Stimulated activated effector memory CD8-positive, alpha-beta T cell treated with anti-CD3 and anti-CD28 coated beads, Interleukin-12 subunit alpha, Interleukin-12 subunit beta, amount 100 ng/mL, for 72 hours (primary cell): ENCODE data around the gene EDA2R.

Experiments
- ATAC-seq: fragments of 150-1000 bp; cut with Tn5 transposase; 2 replicates; pipeline ENCODE4 v1.10.0; 2021
- DNase-seq, 2 donors: peaks; one replicate each; pipeline ENCODE4 v3.0.0; 2021 to 2022; ENCODE audit warnings: low spot score in 2 of 2
- H3K27ac Mint-ChIP-seq: one replicate; pipeline ENCODE4 v1.8.0; 2022; ENCODE audit warnings: mild to moderate bottlenecking, mixed read lengths
- H3K36me3 Mint-ChIP-seq: one replicate; pipeline ENCODE4 v1.8.0; 2022; ENCODE audit warnings: mild to moderate bottlenecking, mixed read lengths
- H3K4me1 Mint-ChIP-seq: one replicate; pipeline ENCODE4 v1.8.0; 2022; ENCODE audit warnings: mixed read lengths
- H3K4me3 Mint-ChIP-seq: one replicate; pipeline ENCODE4 v1.8.0; 2022; ENCODE audit warnings: mild to moderate bottlenecking, mixed read lengths
- H3K9me3 Mint-ChIP-seq: one replicate; pipeline ENCODE4 v1.8.0; 2022; ENCODE audit warnings: mixed read lengths

EDA2R gene, protein sequence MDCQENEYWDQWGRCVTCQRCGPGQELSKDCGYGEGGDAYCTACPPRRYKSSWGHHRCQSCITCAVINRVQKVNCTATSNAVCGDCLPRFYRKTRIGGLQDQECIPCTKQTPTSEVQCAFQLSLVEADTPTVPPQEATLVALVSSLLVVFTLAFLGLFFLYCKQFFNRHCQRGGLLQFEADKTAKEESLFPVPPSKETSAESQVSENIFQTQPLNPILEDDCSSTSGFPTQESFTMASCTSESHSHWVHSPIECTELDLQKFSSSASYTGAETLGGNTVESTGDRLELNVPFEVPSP

GRCh38 chrX:66638591-66639500 is at the start of gene EDA2R:
Gene EDA2R, minus strand, starts transcription at chrX:66639078. Its CDS starts 23,058 bp downstream, at chrX:66616020.
- DNase-seq (no peak), ATAC-seq (peak; percentile 64)
- peak within 1 kb of the TSS; percentile 43 for H3K4me3 Mint-ChIP-seq
- no peaks in the 10 kb centered on the region for H3K36me3 Mint-ChIP-seq
- H3K27ac Mint-ChIP-seq: peak within 1 kb of the TSS; percentile 51
- H3K9me3 Mint-ChIP-seq: no peaks in the 10 kb centered on the region
- peaks cover 6% of the 10 kb centered on the region for H3K4me1 Mint-ChIP-seq

DNA sequence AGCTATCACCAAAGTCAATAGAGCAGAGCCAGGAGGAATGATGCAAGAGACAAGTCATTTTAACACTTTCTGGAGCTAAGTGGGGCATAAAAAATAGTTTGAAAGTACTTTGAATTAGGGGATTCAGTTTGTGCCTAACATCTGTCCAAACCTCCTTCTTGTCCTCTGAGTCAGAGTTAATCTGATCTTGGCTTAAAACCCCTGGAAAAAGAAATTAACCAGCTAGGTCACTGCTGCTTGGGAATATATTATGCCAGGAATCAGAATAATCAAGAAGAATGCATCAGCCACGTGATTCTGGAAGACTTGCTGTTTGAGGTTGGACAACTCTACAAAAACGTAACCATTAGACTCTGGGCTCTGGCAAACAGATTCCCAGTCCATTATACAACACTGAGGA is 45.3 kb upstream of the EDA2R start:
- no peak for ATAC-seq
- H3K9me3 Mint-ChIP-seq: no peaks in the 10 kb centered on the region

DNA sequence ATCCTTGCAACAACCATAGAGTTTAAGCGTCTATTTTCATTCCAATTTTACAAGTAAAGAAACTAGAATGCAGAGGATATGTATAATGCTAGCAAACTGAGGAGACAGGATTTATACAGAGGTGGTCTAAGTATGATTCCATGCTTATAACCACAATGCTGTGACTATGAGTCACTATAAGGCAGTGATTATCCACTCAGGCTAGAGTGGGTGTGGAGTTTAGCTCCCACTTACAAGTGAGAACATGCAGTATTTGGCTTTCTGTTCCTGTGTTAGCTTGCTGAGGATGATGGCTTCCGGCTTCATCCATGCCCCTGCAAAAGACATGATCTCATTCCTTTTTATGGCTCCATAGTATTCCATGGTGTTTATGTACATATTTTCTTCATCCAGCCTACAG is 41.6 kb upstream of the EDA2R start:
- no peaks in the 10 kb centered on the region for H3K9me3 Mint-ChIP-seq
- no peak overlapping the region for H3K4me3 Mint-ChIP-seq
- DNase-seq: no peak
- no peak for ATAC-seq
- H3K27ac Mint-ChIP-seq: no peak overlapping the region
- H3K36me3 Mint-ChIP-seq: no peaks in the 10 kb centered on the region
- H3K4me1 Mint-ChIP-seq: no peaks in the 10 kb centered on the region

More for the DNA sequence above, 45.3 kb upstream of the EDA2R start:
- no peak for DNase-seq
- Mint-ChIP-seq H3K27ac (no peak overlapping the region), H3K4me3 (no peak overlapping the region), H3K36me3 (no peaks in the 10 kb centered on the region), H3K4me1 (no peaks in the 10 kb centered on the region)

- DNase-seq: no peak
- Mint-ChIP-seq H3K4me1 (no peaks in the 10 kb centered on the region), H3K4me3 (no peak overlapping the region), H3K36me3 (no peaks in the 10 kb centered on the region), H3K9me3 (no peaks in the 10 kb centered on the region), H3K27ac (no peak overlapping the region)
- ATAC-seq: no peak
Observed at GRCh38 chrX:66677430-66677829, 38.6 kb upstream of the EDA2R start.

DNA sequence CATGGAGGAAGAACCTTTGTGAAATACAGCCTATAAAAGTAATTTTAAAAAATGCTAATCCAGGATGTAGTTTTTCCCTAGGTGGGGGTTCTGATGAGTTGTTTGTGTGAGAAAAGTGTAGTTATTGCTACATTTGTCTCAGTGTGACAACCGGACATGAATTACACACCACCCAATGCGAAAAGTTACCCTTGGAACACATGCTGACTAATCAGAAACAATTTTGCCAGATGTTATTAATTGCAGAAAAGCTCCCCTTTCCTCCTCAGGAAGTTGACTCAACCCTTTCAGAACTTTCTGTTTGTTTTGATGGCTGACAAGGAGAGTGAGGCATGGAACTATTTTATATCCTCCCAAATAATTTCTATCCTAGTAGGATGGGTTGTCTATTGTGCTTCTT is 38.1 kb upstream of the EDA2R start:
- Mint-ChIP-seq H3K9me3 (no peaks in the 10 kb centered on the region), H3K4me3 (no peak overlapping the region), H3K36me3 (no peaks in the 10 kb centered on the region), H3K27ac (no peak overlapping the region), H3K4me1 (no peaks in the 10 kb centered on the region)
- ATAC-seq (no peak), DNase-seq (no peak)

- Mint-ChIP-seq H3K27ac (no peak overlapping the region), H3K9me3 (no peaks in the 10 kb centered on the region), H3K4me1 (no peaks in the 10 kb centered on the region), H3K36me3 (no peaks in the 10 kb centered on the region), H3K4me3 (no peak overlapping the region)
- DNase-seq: no peak
- no peak for ATAC-seq
Observed at GRCh38 chrX:66676413-66676812, 37.5 kb upstream of the EDA2R start.

GRCh38 chrX:66675541-66675940 is 36.7 kb upstream of the EDA2R start:
- DNase-seq: no peak
- Mint-ChIP-seq H3K4me1 (no peaks in the 10 kb centered on the region), H3K27ac (no peak overlapping the region)

GRCh38 chrX:66674506-66674905 is 35.6 kb upstream of the EDA2R start:
- no peak overlapping the region for H3K27ac Mint-ChIP-seq
- H3K36me3 Mint-ChIP-seq: no peaks in the 10 kb centered on the region
- no peaks in the 10 kb centered on the region for H3K9me3 Mint-ChIP-seq
- H3K4me3 Mint-ChIP-seq: no peak overlapping the region
- H3K4me1 Mint-ChIP-seq: no peaks in the 10 kb centered on the region
- ATAC-seq (no peak), DNase-seq (no peak)

More at GRCh38 chrX:66675541-66675940, 36.7 kb upstream of the EDA2R start:
- H3K9me3 Mint-ChIP-seq: no peaks in the 10 kb centered on the region
- H3K36me3 Mint-ChIP-seq: no peaks in the 10 kb centered on the region
- no peak overlapping the region for H3K4me3 Mint-ChIP-seq
- no peak for ATAC-seq

DNA sequence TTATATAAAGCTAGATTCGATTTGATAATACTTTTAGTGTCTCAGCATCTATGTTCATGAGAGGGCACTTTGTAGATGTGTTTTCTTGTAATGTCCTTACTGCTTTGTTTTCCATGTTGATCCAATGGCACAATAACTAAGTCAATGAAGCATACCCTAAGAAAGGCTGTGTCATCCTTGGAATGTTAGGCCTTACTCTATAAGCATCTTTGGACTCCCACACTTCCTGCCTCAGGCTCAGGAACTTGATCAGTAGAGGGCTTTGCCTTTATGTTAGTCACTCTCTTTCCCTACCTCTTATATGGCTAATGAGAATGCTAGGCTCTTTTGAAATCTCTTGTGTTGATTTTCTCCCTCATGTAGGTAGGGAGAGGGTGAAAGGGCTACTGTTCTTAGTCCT is 33.2 kb upstream of the EDA2R start:
- Mint-ChIP-seq H3K9me3 (no peaks in the 10 kb centered on the region), H3K4me3 (no peak overlapping the region), H3K36me3 (no peaks in the 10 kb centered on the region), H3K4me1 (no peaks in the 10 kb centered on the region), H3K27ac (no peak overlapping the region)
- no peak for DNase-seq
- no peak for ATAC-seq

GRCh38 chrX:66654411-66654810 is 15.5 kb upstream of the EDA2R start:
- ATAC-seq (no peak), DNase-seq (no peak)
- Mint-ChIP-seq H3K9me3 (peaks cover 6% of the 10 kb centered on the region), H3K4me1 (no peaks in the 10 kb centered on the region), H3K36me3 (no peaks in the 10 kb centered on the region), H3K4me3 (no peak overlapping the region), H3K27ac (no peak overlapping the region)

- Mint-ChIP-seq H3K27ac (no peak overlapping the region), H3K9me3 (no peaks in the 10 kb centered on the region), H3K4me1 (peaks cover 6% of the 10 kb centered on the region), H3K4me3 (no peak overlapping the region), H3K36me3 (no peaks in the 10 kb centered on the region)
- no peak for DNase-seq
- ATAC-seq: no peak
Observed at GRCh38 chrX:66635360-66635759, 3.5 kb downstream of the EDA2R start.

DNA sequence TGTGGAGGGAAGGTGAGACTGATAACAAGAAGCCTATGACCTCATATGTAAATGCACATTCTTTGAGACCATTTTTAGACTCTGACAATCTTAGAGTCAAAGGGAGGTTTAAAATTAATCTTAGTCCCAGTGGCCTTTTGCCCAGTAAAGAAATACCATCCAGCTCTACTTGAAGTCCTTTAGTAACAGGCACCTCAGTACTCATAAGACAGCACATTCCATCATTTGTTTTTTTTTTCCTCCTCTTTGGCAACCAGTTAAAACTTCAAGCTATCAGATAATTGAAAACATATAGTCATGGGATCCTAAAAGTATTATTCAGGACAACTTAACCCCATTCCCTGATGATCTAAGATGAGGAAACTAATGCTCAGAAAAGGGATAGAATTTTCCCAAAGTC is 4.6 kb downstream of the EDA2R start:
- Mint-ChIP-seq H3K36me3 (no peaks in the 10 kb centered on the region), H3K4me3 (no peak overlapping the region), H3K4me1 (peaks cover 4% of the 10 kb centered on the region), H3K27ac (no peak overlapping the region), H3K9me3 (no peaks in the 10 kb centered on the region)
- ATAC-seq: no peak
- DNase-seq: no peak

- no peak overlapping the region for H3K4me3 Mint-ChIP-seq
- no peaks in the 10 kb centered on the region for H3K36me3 Mint-ChIP-seq
- ATAC-seq: no peak
- H3K9me3 Mint-ChIP-seq: no peaks in the 10 kb centered on the region
- no peak for DNase-seq
- H3K4me1 Mint-ChIP-seq: no peaks in the 10 kb centered on the region
- no peak overlapping the region for H3K27ac Mint-ChIP-seq
Observed at GRCh38 chrX:66633541-66633940, 5.3 kb downstream of the EDA2R start.

GRCh38 chrX:66632981-66633380 is 5.9 kb downstream of the EDA2R start:
- Mint-ChIP-seq H3K36me3 (no peaks in the 10 kb centered on the region), H3K9me3 (no peaks in the 10 kb centered on the region), H3K4me3 (no peak overlapping the region), H3K27ac (no peak overlapping the region), H3K4me1 (no peaks in the 10 kb centered on the region)
- no peak for ATAC-seq
- no peak for DNase-seq

DNA sequence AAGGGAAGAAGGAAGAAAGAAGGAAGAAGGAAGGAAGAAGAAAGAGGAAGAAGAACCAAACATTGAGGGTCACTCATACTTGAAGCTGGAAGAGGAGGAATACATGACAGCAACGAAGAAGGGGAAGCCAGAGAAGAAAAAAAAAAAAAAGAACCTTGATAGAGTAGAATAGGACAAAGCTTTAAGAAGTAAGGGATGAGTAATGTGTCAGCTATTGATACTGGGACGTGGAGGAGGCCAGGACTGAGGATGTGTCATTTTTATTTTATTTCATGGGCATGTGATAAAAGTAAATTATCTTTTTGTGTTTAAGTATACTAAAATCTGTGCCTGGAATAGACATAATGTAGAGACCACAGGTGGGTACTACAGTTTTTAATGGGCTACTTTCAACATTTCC is 6.4 kb downstream of the EDA2R start:
- DNase-seq (no peak), ATAC-seq (no peak)
- Mint-ChIP-seq H3K27ac (no peak overlapping the region), H3K4me3 (no peak overlapping the region), H3K4me1 (no peaks in the 10 kb centered on the region), H3K9me3 (no peaks in the 10 kb centered on the region), H3K36me3 (no peaks in the 10 kb centered on the region)

DNA sequence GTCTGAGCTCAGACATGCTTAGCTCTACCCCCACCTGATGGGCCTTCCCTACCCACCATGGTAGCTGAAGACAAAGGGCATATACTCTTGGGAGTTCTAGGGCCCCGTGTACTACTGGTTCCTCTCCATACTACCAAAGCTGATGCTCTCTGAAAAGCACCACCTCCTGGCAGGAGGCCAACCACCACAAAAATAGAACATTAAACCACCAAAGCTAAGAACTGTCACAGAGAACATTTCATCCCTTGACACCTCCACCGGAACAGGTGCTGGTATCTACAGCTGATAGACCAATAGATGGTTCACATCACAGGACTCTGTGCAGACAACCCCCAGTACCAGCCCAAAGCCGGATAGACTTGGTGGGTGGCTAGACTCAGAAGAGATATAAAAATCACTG is 13.4 kb downstream of the EDA2R start:
- Mint-ChIP-seq H3K27ac (no peak overlapping the region), H3K4me3 (no peak overlapping the region)
- no peak for ATAC-seq

More for the DNA sequence above, 13.4 kb downstream of the EDA2R start:
- no peak for DNase-seq
- no peaks in the 10 kb centered on the region for H3K36me3 Mint-ChIP-seq
- no peaks in the 10 kb centered on the region for H3K4me1 Mint-ChIP-seq
- H3K9me3 Mint-ChIP-seq: no peaks in the 10 kb centered on the region
